GM23338 (cell line): ENCODE measurements around the gene ST6GALNAC1. TPM values are rescaled to one million over a fixed set of nuclear protein-coding genes. Genes with fewer than 3 reads are reported as not detected.

Experiments used
- ATAC-seq: fragments of 200-7000 bp; cut with Tn5 transposase; 3 replicates; pipeline ENCODE4 v1.9.1; 2020
- DNase-seq: peaks from one replicate; pipeline ENCODE4 v3.0.0-alpha.2; 2015; ENCODE audit warnings: low spot score
- H2AFZ ChIP-seq: fragments of 200-600 bp; sonication (generic); 2 replicates; pipeline ENCODE4 v1.8.0; 2016; ENCODE audit warnings: antibody characterized with exemption, mild to moderate bottlenecking, moderate library complexity
- H3F3A ChIP-seq: fragments of 200-600 bp; sonication (generic); replicated peaks from 2 replicates; pipeline ENCODE4 v1.8.0; 2017; ENCODE audit warnings: antibody characterized with exemption, mixed run types, low read depth
- H3K27ac ChIP-seq: fragments of 200-600 bp; sonication (generic); 2 replicates; pipeline ENCODE4 v1.6.1; 2016; ENCODE audit warnings: low read depth
- H3K27me3 ChIP-seq: fragments of 200-600 bp; sonication (generic); 2 replicates; pipeline ENCODE4 v1.8.0; 2016; ENCODE audit warnings: mild to moderate bottlenecking, mixed run types, moderate library complexity; ENCODE audit not compliant: insufficient read depth
- H3K36me3 ChIP-seq: fragments of 200-600 bp; sonication (generic); 2 replicates; pipeline ENCODE4 v1.8.0; 2016; ENCODE audit warnings: mild to moderate bottlenecking; ENCODE audit not compliant: insufficient read depth
- H3K4me1 ChIP-seq: fragments of 200-600 bp; sonication (generic); 2 replicates; pipeline ENCODE4 v1.8.0; 2016; ENCODE audit warnings: mild to moderate bottlenecking, moderate library complexity; ENCODE audit not compliant: insufficient read depth
- H3K4me2 ChIP-seq: fragments of 200-600 bp; sonication (generic); 2 replicates; pipeline ENCODE4 v1.7.1; 2017; ENCODE audit warnings: mixed run types
- H3K4me3 ChIP-seq: fragments of 200-600 bp; sonication (generic); 2 replicates; pipeline ENCODE4 v1.6.1; 2016; ENCODE audit warnings: mixed run types
- H3K79me2 ChIP-seq: fragments of 200-600 bp; sonication (generic); replicated peaks from 2 replicates; pipeline ENCODE4 v1.8.0; 2017; ENCODE audit warnings: mild to moderate bottlenecking; ENCODE audit not compliant: insufficient read depth
- H3K9me2 ChIP-seq: fragments of 200-600 bp; sonication (generic); 2 replicates; pipeline ENCODE4 v1.8.0; 2017; ENCODE audit not compliant: insufficient read depth
- H4K20me1 ChIP-seq: fragments of 200-600 bp; sonication (generic); replicated peaks from 2 replicates; pipeline ENCODE4 v1.8.0; 2017; ENCODE audit warnings: mild to moderate bottlenecking; ENCODE audit not compliant: insufficient read depth
- H3K27ac Mint-ChIP-seq: 2 replicates; pipeline ENCODE4 v1.8.0; 2020; ENCODE audit warnings: inconsistent platforms, mild to moderate bottlenecking, moderate library complexity, mixed read lengths
- H3K27me3 Mint-ChIP-seq: 3 replicates; pipeline ENCODE4 v1.8.0; 2022; ENCODE audit warnings: low read depth, mild to moderate bottlenecking, moderate library complexity, mixed read lengths, inconsistent platforms; ENCODE audit not compliant: insufficient read depth, poor library complexity
- H3K36me3 Mint-ChIP-seq: 3 replicates; pipeline ENCODE4 v1.8.0; 2021; ENCODE audit warnings: low read depth, mild to moderate bottlenecking, inconsistent platforms, moderate library complexity, mixed read lengths
- H3K4me1 Mint-ChIP-seq: 3 replicates; pipeline ENCODE4 v1.8.0; 2020; ENCODE audit warnings: mild to moderate bottlenecking, inconsistent platforms, mixed read lengths
- H3K4me3 Mint-ChIP-seq: 3 replicates; pipeline ENCODE4 v1.8.0; 2021; ENCODE audit warnings: moderate library complexity, mild to moderate bottlenecking, inconsistent platforms, mixed read lengths
- H3K9me3 Mint-ChIP-seq: 3 replicates; pipeline ENCODE4 v1.8.0; 2020; ENCODE audit warnings: moderate library complexity, mild to moderate bottlenecking, inconsistent platforms, mixed read lengths
- EZH2phosphoT487 ChIP-seq: fragments of 200-600 bp; sonication (generic); IDR thresholded peaks from one replicate; pipeline ENCODE4 v1.8.1; 2018; ENCODE audit warnings: antibody characterized with exemption; ENCODE audit not compliant: unreplicated experiment
- REST ChIP-seq: IDR thresholded peaks from one replicate; pipeline ENCODE4 v1.6.1; 2018; ENCODE audit warnings: antibody characterized with exemption; ENCODE audit not compliant: unreplicated experiment
- polyA plus RNA-seq: library from polyadenylated mRNA; unstranded; fragments of >200 nt; fragmentation: Nextera tagmentation; extraction: Ambion mirVana; gene quantifications from 2 replicates; pipeline ENCODE4 v1.2.1, GENCODE V29; 2016
- total RNA-seq: library from RNA; depleted of rRNA; stranded (reverse); fragments of >200 nt; shearing (Covaris generic); gene quantifications from 2 replicates; pipeline ENCODE4 v1.2.3, GENCODE V29; 2014
- TF ChIP-seq, protein P1 (sequence below): fragments of 250-450 bp; sonication (Bioruptor Pico); IDR thresholded peaks from 2 replicates; pipeline ENCODE4 v1.5.0; 2020; ENCODE audit warnings: mild to moderate bottlenecking, moderate library complexity

ST6GALNAC1 gene
- total and polyA plus RNA-seq, 2 experiments from 2014 or later, result not detected

DNA sequence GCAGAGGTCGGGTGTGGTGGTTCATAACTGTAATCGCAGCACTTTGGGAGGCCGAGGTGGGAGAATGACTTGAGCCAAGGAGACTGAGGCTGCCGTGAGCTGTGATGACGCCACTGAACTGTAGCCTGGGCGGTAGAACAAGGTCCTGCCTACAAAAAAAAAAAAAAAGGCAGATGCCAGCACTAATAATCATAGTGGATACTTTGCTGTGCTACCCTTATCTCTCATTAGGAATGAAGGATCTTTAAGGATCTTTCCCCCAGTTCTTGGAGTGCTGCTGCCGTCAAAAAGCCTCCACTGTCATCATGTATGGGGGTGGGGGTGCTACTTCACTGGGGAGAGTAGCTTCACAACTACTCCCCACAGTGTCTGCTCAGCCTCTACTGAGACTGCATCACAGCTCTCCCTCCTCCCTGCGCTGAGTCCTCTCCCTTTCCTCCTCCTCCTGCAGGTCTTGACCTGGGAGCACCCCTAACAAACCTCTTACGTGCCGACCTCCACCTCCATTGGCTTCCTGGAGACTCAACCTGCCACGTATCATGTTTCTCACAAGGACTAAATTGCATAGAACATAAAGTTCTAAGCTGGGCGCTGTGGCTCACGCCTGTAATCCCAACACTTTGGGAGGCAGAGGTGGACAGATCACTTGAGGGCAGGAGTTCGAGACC lies 24.4 kb upstream of the ST6GALNAC1 start:
- no peak overlapping the region for H3K4me2 ChIP-seq
- no peak for TF ChIP-seq REST
- TF ChIP-seq, protein P1, sequence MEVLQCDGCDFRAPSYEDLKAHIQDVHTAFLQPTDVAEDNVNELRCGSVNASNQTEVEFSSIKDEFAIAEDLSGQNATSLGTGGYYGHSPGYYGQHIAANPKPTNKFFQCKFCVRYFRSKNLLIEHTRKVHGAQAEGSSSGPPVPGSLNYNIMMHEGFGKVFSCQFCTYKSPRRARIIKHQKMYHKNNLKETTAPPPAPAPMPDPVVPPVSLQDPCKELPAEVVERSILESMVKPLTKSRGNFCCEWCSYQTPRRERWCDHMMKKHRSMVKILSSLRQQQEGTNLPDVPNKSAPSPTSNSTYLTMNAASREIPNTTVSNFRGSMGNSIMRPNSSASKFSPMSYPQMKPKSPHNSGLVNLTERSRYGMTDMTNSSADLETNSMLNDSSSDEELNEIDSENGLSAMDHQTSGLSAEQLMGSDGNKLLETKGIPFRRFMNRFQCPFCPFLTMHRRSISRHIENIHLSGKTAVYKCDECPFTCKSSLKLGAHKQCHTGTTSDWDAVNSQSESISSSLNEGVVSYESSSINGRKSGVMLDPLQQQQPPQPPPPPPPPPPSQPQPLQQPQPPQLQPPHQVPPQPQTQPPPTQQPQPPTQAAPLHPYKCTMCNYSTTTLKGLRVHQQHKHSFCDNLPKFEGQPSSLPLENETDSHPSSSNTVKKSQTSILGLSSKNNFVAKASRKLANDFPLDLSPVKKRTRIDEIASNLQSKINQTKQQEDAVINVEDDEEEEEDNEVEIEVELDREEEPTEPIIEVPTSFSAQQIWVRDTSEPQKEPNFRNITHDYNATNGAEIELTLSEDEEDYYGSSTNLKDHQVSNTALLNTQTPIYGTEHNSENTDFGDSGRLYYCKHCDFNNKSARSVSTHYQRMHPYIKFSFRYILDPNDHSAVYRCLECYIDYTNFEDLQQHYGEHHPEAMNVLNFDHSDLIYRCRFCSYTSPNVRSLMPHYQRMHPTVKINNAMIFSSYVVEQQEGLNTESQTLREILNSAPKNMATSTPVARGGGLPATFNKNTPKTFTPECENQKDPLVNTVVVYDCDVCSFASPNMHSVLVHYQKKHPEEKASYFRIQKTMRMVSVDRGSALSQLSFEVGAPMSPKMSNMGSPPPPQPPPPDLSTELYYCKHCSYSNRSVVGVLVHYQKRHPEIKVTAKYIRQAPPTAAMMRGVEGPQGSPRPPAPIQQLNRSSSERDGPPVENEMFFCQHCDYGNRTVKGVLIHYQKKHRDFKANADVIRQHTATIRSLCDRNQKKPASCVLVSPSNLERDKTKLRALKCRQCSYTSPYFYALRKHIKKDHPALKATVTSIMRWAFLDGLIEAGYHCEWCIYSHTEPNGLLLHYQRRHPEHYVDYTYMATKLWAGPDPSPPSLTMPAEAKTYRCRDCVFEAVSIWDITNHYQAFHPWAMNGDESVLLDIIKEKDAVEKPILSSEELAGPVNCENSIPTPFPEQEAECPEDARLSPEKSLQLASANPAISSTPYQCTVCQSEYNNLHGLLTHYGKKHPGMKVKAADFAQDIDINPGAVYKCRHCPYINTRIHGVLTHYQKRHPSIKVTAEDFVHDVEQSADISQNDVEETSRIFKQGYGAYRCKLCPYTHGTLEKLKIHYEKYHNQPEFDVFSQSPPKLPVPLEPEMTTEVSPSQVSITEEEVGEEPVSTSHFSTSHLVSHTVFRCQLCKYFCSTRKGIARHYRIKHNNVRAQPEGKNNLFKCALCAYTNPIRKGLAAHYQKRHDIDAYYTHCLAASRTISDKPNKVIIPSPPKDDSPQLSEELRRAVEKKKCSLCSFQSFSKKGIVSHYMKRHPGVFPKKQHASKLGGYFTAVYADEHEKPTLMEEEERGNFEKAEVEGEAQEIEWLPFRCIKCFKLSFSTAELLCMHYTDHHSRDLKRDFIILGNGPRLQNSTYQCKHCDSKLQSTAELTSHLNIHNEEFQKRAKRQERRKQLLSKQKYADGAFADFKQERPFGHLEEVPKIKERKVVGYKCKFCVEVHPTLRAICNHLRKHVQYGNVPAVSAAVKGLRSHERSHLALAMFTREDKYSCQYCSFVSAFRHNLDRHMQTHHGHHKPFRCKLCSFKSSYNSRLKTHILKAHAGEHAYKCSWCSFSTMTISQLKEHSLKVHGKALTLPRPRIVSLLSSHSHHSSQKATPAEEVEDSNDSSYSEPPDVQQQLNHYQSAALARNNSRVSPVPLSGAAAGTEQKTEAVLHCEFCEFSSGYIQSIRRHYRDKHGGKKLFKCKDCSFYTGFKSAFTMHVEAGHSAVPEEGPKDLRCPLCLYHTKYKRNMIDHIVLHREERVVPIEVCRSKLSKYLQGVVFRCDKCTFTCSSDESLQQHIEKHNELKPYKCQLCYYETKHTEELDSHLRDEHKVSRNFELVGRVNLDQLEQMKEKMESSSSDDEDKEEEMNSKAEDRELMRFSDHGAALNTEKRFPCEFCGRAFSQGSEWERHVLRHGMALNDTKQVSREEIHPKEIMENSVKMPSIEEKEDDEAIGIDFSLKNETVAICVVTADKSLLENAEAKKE (CRISPR knock-in tag), result no peak
- TF ChIP-seq EZH2phosphoT487, result no peak
- Mint-ChIP-seq H3K27ac (no peak overlapping the region), H3K9me3 (no peaks in the 10 kb centered on the region), H3K4me1 (peaks cover 17% of the 10 kb centered on the region), H3K27me3 (peaks cover 14% of the 10 kb centered on the region), H3K36me3 (no peaks in the 10 kb centered on the region), H3K4me3 (no peak overlapping the region)
- H3F3A ChIP-seq, result 0 out of 2 replicates have a peak, but pooled peaks cover 12% of the 10 kb centered on the region
- no peaks in the 10 kb centered on the region for H3K9me2 ChIP-seq
- DNase-seq (no peak), ATAC-seq (no peak)
- no peaks in the 10 kb centered on the region for H3K27me3 ChIP-seq
- H3K27ac ChIP-seq, result no peak overlapping the region
- peak overlapping the region; percentile 7; the same call in 1 of the 2 replicates for H2AFZ ChIP-seq
- no peaks in the 10 kb centered on the region for H3K79me2 ChIP-seq
- H3K4me3 ChIP-seq, result no peak overlapping the region
- no peaks in the 10 kb centered on the region for H4K20me1 ChIP-seq
- H3K4me1 ChIP-seq, result peaks cover 14% of the 10 kb centered on the region
- no peaks in the 10 kb centered on the region for H3K36me3 ChIP-seq
